Skeletal muscle satellite cell (primary cell): ENCODE measurements around the gene PRRC2B.

Source experiments
- H3K27me3 ChIP-seq: 2 replicates; pipeline ENCODE4 v1.7.0; 2013; ENCODE audit warnings: low read length; ENCODE audit not compliant: control insufficient read depth, insufficient read depth
- H3K36me3 ChIP-seq: 2 replicates; pipeline ENCODE4 v1.7.0; 2013; ENCODE audit warnings: mild to moderate bottlenecking, control low read depth, low read length; ENCODE audit not compliant: insufficient read depth
- H3K4me1 ChIP-seq: 2 replicates; pipeline ENCODE4 v1.7.0; 2013; ENCODE audit warnings: low read length; ENCODE audit not compliant: control insufficient read depth, insufficient read depth
- H3K4me2 ChIP-seq: 2 replicates; pipeline ENCODE4 v1.7.0; 2013; ENCODE audit warnings: mild to moderate bottlenecking, low read length
- H3K4me3 ChIP-seq: 2 replicates; pipeline ENCODE4 v1.7.0; 2013; ENCODE audit warnings: low read length
- H3K9ac ChIP-seq: 2 replicates; pipeline ENCODE4 v1.7.0; 2013; ENCODE audit warnings: mild to moderate bottlenecking, low read depth, low read length, moderate library complexity
- H3K9me3 ChIP-seq: replicated peaks from 2 replicates; pipeline ENCODE4 v1.7.0; 2013; ENCODE audit warnings: mild to moderate bottlenecking, control low read depth, low read length

PRRC2B gene

DNA sequence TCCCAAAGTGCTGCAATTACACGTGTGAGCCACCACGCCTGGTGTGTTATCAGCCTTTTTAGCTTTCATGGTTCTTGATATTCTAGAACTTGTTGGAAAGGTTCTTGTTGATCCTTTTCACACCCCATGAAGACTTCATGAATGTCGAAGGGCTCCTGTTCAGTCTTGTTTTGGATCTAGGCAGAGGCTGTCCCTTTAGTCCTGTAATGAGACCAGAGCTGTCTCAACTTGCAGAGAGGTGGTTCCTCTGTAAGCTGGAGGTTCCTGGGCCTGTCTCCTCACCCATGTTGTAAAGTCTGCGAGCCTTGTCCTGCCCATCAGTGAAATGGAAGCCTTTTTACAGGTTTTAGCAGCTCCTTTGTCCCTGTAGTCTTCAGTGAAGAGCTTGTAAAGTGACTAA, 38.2 kb downstream of the PRRC2B start:
- Histone ChIP-seq H3K4me2 (no peak overlapping the region), H3K9me3 (no peaks in the 10 kb centered on the region), H3K4me3 (no peak overlapping the region), H3K9ac (no peak overlapping the region), H3K36me3 (peaks cover 50% of the 10 kb centered on the region), H3K4me1 (peaks cover 34% of the 10 kb centered on the region), H3K27me3 (no peaks in the 10 kb centered on the region)

DNA sequence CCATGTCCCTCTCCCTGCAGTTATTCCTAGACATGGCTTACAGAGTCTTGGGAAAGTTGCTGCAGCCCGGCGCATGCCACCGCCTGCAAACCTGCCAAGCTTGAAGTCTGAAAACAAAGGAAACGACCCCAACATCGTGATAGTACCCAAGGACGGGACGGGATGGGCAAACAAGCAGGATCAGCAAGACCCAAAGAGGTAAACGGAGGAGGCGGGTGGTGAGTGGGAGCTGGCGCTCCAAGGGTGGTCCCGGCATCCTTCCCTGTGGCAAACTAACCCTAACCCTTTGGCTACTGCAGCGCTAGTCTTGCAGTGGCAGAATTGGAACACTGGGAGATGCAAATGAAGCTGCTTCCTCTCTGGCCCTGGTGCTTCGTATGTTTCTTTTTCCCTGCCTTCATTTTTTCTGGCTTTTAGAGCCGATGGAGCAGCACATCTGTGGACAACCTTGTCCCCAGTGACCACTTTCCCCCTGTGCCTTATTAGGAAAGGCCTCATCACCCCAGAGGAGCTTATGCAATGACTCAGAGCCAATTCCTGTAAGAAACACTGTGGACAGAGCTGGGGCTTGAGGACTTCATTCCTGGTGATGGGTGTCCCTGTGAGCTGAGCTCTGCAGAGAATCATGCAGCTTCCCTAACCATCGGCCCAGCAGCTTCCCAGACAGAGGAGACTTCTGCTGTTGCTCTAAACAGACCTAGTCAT, 38.9 kb downstream of the PRRC2B start:
- Histone ChIP-seq H3K36me3 (peaks cover 56% of the 10 kb centered on the region), H3K4me3 (no peak overlapping the region), H3K9me3 (no peaks in the 10 kb centered on the region), H3K4me2 (peak overlapping the region; percentile 21), H3K4me1 (peaks cover 34% of the 10 kb centered on the region), H3K9ac (no peak overlapping the region), H3K27me3 (no peaks in the 10 kb centered on the region)

DNA sequence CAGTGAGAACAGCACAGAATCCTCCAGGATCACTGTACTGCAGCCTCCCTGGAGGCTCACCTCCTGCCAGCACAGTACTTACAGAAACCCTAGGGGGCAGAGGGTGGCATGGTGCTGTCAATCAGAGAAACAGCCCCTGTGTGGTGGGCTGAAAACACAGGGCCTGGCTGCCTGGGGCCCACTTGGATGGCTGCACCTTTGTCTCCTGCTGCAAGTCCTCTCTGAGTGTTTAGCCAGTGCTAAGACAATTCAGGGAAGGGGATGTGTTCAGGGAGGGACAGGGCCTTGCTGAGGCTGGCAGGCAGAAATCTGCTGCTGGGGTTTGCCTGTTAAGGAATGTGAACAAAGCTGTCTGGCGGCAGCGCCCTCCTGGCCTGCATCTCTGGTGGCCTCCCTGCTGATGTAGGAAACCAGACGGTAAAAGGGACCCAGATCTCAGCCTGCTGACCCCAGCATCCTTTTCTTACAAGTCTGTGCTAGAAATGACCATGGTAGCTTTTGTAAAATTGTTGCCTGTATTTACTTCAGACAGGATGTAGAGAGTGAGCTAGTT, 39.5 kb downstream of the PRRC2B start:
- H3K9me3 ChIP-seq = no peaks in the 10 kb centered on the region
- H3K9ac ChIP-seq = no peak overlapping the region
- peaks cover 63% of the 10 kb centered on the region for H3K36me3 ChIP-seq
- H3K4me1 ChIP-seq = peaks cover 34% of the 10 kb centered on the region
- peak overlapping the region; percentile 21 for H3K4me2 ChIP-seq
- H3K27me3 ChIP-seq = no peaks in the 10 kb centered on the region
- no peak overlapping the region for H3K4me3 ChIP-seq

DNA sequence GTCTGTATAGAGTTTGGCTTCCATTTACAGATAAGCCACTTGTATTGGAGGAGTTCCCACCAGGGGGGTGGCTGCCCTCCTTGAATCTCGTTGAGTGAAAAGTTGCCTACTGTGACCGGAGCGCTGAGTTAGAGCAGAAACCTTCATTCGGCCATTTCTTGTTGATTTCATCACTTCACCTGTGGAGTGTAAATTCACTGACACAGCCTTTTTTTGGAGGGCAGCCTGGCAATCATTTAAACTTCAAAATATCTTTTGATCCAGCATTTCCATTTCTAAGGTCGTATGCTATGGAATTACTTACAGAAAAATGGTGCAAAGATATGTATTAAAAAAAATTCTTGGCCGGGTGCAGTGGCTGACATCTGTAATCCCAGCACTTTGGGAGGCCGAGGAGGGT, 40.8 kb downstream of the PRRC2B start:
- Histone ChIP-seq H3K4me2 (no peak overlapping the region), H3K4me3 (no peak overlapping the region), H3K9me3 (no peaks in the 10 kb centered on the region), H3K27me3 (no peaks in the 10 kb centered on the region), H3K4me1 (peaks cover 32% of the 10 kb centered on the region), H3K9ac (no peak overlapping the region), H3K36me3 (peaks cover 76% of the 10 kb centered on the region)

DNA sequence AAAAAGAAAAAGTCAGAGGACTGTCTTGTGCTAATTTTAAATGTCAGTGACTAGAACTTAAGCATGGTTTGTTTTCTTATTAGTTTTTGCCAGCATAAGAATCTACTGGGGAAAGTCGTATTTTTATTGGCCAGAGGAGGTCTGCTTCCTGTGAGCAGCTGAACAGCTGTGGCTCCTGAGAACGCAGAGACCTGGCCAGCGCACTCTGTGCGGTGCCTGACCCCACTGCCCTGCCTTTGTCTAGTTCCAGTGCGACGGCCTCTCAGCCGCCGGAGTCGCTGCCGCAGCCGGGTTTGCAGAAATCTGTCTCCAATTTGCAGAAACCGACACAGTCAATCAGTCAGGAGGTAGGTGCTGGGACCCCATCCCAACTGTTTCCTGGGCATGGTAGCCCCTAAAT, 42.5 kb downstream of the PRRC2B start:
- H3K27me3 ChIP-seq = no peaks in the 10 kb centered on the region
- no peak overlapping the region for H3K4me2 ChIP-seq
- H3K36me3 ChIP-seq = peaks cover 84% of the 10 kb centered on the region
- H3K4me1 ChIP-seq = peaks cover 31% of the 10 kb centered on the region
- peak overlapping the region; percentile 14 for H3K9ac ChIP-seq
- H3K4me3 ChIP-seq = no peak overlapping the region
- H3K9me3 ChIP-seq = no peaks in the 10 kb centered on the region

DNA sequence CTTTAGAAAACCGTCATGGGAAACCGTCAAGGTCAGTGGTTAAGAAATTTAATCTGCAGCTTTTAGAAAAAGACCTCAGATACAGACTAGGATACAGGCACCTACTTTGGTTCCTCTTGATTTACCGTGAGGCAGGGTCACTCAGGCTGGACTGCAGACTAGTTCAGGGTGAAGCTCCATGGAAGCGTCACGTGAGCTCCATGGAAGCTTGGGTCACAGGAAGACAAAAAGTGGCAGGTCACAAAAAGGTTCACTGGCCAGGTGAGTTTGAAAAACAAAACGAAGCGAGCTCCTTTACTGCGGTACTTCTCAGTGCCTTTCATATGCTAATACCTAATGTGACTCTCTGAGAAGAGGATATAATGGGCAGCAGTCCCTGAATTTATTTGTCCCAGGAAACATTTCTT, 43.0 kb downstream of the PRRC2B start:
- Histone ChIP-seq H3K9ac (no peak overlapping the region), H3K4me1 (peaks cover 31% of the 10 kb centered on the region), H3K4me3 (no peak overlapping the region), H3K4me2 (no peak overlapping the region), H3K36me3 (peaks cover 88% of the 10 kb centered on the region), H3K9me3 (no peaks in the 10 kb centered on the region), H3K27me3 (no peaks in the 10 kb centered on the region)

DNA sequence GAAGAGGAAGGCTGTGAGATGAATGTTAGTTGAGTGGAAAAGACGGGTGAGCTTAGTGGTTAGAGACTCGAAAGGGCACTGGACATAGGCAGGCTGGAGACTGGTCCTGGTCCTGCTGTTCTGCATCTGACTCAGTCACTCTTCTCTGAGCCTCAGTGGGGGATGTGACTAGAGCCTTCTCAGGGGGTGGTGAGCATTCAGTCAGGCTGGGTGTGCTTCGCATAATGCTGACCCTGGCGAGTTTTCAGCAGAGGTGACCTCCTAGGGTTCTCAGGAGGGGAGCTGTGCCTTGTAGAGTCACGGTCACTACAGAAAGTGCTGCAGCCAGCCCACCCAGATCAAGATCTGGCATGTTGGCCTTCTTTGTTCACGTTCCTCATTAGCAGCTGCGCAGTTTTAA, 44.3 kb downstream of the PRRC2B start:
- peaks cover 86% of the 10 kb centered on the region for H3K36me3 ChIP-seq
- H3K4me1 ChIP-seq = peaks cover 18% of the 10 kb centered on the region
- no peak overlapping the region for H3K9ac ChIP-seq
- H3K4me3 ChIP-seq = no peak overlapping the region
- no peaks in the 10 kb centered on the region for H3K27me3 ChIP-seq
- no peaks in the 10 kb centered on the region for H3K9me3 ChIP-seq
- no peak overlapping the region for H3K4me2 ChIP-seq

DNA sequence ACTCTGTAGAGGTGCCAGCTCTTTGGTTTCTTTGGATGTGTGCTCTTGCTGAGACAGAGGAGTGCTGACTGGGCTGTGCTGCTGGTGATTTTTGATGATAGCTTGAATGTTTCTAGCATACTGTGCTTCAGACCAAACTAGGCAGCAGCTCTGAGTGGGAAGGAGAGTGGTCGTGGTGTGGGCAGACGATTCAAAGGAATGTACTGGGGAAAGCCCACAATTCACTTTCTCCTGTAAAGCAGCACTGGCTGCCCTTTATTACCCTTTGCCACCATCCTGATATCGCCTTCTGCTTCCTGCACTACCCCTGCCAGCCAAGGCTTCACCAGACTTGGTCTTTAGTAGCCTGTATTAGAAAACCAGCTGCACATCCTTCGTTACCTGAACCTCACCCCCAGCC, 45.3 kb downstream of the PRRC2B start:
- peaks cover 10% of the 10 kb centered on the region for H3K4me1 ChIP-seq
- H3K9ac ChIP-seq = no peak overlapping the region
- H3K4me3 ChIP-seq = no peak overlapping the region
- H3K27me3 ChIP-seq = no peaks in the 10 kb centered on the region
- H3K9me3 ChIP-seq = no peaks in the 10 kb centered on the region
- H3K4me2 ChIP-seq = no peak overlapping the region
- peaks cover 82% of the 10 kb centered on the region for H3K36me3 ChIP-seq

DNA sequence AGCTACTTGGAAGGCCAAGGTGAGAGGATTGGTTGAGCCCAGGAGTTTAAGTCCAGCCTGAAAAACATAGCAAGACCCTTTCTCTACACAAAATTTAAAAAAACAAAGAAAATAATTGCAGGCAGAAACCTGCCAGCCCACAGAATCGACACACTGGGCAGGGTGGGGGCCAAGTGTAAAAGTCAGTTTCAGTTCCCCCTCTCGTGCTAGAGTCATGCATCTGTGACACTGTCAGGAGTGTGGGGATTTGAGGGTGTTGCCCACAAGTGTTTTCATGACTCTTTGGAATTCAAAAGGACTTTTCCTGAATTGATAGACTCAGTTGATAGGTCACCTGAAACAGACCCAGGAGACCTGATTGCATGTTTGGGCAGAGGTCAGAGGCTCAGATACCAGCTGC, 47.6 kb downstream of the PRRC2B start:
- no peak overlapping the region for H3K4me3 ChIP-seq
- H3K27me3 ChIP-seq = no peaks in the 10 kb centered on the region
- H3K9me3 ChIP-seq = no peaks in the 10 kb centered on the region
- H3K9ac ChIP-seq = no peak overlapping the region
- H3K4me1 ChIP-seq = peaks cover 2% of the 10 kb centered on the region
- peaks cover 85% of the 10 kb centered on the region for H3K36me3 ChIP-seq
- H3K4me2 ChIP-seq = no peak overlapping the region

DNA sequence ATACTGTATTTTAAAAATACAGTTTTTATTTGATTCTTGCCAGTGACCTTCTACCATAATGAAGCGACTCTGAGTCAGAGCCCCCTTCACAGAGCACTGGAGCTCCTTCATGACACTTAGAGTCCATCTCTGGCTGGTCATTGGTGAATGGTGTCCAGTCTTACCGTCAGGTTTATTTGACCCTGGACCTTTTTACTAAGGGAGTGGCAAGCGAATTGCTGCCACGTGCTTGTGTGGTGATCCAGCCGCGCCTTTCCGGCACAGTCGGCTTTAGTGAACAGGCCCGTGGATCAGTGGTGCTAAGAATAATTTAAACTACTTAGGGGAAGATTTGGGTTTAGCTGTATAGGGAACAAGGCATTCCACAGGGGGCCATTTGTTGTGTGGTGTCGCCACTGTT, 48.5 kb downstream of the PRRC2B start:
- Histone ChIP-seq H3K36me3 (peaks cover 85% of the 10 kb centered on the region), H3K4me1 (no peaks in the 10 kb centered on the region), H3K4me3 (no peak overlapping the region), H3K4me2 (no peak overlapping the region), H3K9me3 (no peaks in the 10 kb centered on the region), H3K9ac (no peak overlapping the region), H3K27me3 (no peaks in the 10 kb centered on the region)

DNA sequence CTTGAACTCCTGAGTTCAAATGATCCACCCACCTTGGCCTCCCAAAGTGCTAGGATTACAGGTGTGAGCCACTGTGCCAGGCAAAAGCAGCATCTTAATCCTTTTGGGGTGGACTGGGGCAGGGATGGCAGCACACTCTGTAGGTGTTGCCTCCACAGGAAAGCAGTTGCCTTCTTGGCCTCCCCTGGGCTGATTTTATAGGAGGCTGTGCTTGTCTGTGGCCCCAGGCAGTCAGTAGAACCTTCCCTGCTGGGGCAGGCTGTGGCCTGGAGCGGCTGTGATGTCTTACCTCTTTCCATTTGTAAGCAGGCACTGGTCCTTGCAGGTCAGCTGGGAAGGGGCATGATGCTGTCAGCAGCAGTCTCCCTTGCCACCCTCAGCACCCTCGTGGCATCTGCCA, 49.8 kb downstream of the PRRC2B start:
- no peak overlapping the region for H3K4me2 ChIP-seq
- H3K9ac ChIP-seq = no peak overlapping the region
- H3K4me3 ChIP-seq = no peak overlapping the region
- H3K27me3 ChIP-seq = no peaks in the 10 kb centered on the region
- peaks cover 81% of the 10 kb centered on the region for H3K36me3 ChIP-seq
- no peaks in the 10 kb centered on the region for H3K9me3 ChIP-seq
- H3K4me1 ChIP-seq = no peaks in the 10 kb centered on the region

DNA sequence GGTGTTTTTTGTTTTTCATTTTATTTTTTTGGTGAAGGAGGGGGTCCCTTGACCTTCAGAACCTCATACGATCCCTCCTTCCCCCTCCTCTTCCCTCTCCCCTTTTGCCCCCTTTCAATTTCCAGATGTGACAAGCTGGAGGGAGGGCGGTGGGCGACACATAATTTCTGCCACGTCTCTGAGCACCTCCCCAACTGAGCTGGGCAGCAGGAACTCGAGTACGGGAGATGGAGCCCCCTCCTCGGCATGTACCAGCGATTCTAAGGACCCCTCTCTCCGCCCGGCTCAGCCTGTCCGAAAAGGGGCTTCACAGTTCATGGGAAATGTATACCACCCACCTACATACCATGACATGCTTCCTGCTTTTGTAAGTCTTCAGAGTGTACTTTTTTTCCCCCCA, 52.4 kb downstream of the PRRC2B start:
- peaks cover 76% of the 10 kb centered on the region for H3K36me3 ChIP-seq
- H3K4me1 ChIP-seq = no peaks in the 10 kb centered on the region

More for the DNA sequence above, 52.4 kb downstream of the PRRC2B start:
- no peak overlapping the region for H3K4me3 ChIP-seq
- no peak overlapping the region for H3K9ac ChIP-seq
- no peak overlapping the region for H3K4me2 ChIP-seq
- no peaks in the 10 kb centered on the region for H3K9me3 ChIP-seq
- no peaks in the 10 kb centered on the region for H3K27me3 ChIP-seq
